ENCODE measurements around the gene UQCR10.

DNA sequence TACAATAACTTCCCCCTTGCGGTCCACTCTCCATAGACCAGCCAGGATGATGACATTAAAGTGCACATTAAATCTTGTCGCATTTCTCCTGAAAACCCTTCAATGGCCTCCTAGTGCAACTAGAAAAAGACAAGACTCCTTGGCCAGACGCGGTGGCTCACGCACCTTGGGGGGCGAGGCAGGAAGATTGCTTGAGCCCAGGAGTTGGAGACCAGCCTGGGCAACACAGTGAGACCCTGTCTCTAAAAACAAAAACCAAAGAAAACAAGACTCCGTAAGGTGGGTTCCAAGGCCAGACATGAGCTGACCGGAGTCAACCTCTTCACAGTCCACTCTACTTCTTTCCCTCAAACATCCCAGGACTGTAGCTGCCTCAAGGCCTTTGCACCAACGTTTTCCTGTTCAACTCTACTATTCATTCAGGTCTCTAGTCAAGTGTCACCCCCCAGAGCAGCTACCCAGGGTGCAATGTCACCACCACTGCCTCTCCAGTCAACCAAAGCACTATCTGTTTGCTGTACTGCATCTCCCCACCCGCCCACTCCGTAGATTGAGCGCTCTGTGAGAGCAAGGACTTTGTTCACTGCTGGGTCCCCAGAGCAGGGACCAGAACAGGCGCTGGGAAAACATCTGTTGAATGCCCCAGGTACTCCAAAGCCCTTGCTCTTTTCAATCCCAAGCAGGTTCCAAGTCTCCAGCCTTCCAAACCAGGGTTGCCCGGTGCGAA is 1.1 kb upstream of the UQCR10 start:
- TF ChIP-seq, protein P1, sequence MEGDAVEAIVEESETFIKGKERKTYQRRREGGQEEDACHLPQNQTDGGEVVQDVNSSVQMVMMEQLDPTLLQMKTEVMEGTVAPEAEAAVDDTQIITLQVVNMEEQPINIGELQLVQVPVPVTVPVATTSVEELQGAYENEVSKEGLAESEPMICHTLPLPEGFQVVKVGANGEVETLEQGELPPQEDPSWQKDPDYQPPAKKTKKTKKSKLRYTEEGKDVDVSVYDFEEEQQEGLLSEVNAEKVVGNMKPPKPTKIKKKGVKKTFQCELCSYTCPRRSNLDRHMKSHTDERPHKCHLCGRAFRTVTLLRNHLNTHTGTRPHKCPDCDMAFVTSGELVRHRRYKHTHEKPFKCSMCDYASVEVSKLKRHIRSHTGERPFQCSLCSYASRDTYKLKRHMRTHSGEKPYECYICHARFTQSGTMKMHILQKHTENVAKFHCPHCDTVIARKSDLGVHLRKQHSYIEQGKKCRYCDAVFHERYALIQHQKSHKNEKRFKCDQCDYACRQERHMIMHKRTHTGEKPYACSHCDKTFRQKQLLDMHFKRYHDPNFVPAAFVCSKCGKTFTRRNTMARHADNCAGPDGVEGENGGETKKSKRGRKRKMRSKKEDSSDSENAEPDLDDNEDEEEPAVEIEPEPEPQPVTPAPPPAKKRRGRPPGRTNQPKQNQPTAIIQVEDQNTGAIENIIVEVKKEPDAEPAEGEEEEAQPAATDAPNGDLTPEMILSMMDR (IDR thresholded peaks at IDR 0.05), result peak in 1 of 5 experiments; percentile 22
- no peak for TF ChIP-seq POLR2A (IDR thresholded peaks at IDR 0.05)

Data from transverse colon (tissue), 3 donors.